Activated CD4-positive, alpha-beta T cell treated with anti-CD3 and anti-CD28 coated beads for 48 hours (primary cell): ENCODE data around the gene FNIP2.
"Not testable (repeated sequence)": the region's sequence is repeated elsewhere in the genome, so short reads cannot be mapped to it uniquely, and the experiment has no call there.

Experiments used
- DNase-seq: peaks from one replicate; pipeline ENCODE4 v3.0.0-alpha.2; 2020

FNIP2 gene

GRCh38 chr4:158796370-158797140 is 27.7 kb downstream of the FNIP2 start:
- DNase-seq = no peak

DNA sequence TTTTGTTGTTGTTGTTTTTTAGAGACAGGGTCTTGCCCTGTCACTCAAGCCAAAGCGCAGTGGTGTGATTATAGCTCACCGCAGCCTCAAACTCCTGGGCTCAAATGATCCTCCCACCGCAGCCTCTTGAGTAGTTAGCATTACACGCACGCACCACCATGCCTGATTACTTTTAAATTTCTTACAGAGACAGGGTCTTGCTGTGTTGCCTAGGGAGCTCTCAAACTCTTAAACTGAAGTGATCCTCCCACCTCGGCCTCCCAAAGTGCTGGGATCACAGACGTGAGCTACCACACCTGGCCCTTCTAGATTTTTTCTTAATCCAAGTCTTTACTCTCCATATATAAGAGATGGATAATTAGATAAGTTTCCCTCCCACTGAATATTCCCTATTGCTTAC is 29.2 kb downstream of the FNIP2 start:
- no peak for DNase-seq

DNA sequence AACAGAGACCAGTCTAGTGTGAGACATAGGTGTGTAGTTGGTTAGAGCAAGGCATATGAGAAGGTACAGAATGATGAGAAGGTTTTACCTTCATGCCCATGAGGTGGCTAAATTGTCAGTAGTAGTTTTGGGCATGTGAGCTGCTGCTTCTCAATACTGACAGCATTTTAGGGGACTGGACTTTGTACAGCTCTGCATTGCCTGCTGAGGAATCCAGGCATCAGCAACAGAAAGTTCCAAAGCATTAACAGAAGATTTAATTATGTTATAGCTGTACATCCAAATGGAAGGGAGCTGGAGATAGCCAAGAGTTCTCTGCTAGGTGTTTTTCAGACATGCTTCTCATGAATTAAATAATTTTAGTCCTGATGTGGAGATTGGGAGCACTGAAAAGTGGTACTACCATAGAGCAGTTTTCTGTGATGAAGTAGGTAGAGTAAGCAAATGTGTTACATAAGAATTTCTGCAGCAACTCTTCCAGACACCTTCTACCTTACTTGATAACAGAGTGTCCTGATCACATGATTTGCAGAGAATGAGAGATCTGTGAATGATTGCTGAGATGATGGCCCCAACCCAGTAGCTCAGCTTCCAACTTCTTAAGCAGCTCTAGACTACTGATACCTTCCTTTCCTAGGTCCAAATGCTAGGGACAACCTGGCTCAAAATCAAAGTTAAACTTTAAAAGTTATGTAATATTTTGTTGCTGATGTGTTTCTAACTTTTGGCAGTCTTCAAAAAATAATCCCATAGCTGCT is 30.4 kb downstream of the FNIP2 start:
- no peak for DNase-seq

- no peak for DNase-seq
These were observed 31.0 kb downstream of the FNIP2 start for GRCh38 chr4:158799856-158800255.

- DNase-seq = no peak
These were observed 32.2 kb downstream of the FNIP2 start for GRCh38 chr4:158801066-158801465.

- no peak for DNase-seq
These were observed 32.9 kb downstream of the FNIP2 start for GRCh38 chr4:158801677-158802076.

DNA sequence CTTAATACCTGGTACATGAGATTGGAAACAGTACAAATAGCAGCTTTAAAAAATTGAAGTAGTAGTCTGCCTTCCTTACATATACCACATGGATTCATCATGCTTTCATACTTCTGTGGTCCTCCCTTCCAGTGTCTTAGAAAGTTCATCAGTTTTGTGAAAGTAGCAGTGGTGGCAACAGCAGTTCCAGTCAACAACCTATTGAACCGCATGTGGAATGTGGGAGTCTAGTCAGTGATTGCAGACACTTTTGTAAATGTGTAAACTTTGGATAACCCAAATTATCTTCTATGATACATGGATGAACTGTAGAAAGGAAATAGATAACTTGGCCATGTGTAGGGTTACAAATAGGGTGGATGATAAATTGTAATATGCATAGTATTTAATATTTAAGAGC is 34.1 kb downstream of the FNIP2 start:
- no peak for DNase-seq

DNA sequence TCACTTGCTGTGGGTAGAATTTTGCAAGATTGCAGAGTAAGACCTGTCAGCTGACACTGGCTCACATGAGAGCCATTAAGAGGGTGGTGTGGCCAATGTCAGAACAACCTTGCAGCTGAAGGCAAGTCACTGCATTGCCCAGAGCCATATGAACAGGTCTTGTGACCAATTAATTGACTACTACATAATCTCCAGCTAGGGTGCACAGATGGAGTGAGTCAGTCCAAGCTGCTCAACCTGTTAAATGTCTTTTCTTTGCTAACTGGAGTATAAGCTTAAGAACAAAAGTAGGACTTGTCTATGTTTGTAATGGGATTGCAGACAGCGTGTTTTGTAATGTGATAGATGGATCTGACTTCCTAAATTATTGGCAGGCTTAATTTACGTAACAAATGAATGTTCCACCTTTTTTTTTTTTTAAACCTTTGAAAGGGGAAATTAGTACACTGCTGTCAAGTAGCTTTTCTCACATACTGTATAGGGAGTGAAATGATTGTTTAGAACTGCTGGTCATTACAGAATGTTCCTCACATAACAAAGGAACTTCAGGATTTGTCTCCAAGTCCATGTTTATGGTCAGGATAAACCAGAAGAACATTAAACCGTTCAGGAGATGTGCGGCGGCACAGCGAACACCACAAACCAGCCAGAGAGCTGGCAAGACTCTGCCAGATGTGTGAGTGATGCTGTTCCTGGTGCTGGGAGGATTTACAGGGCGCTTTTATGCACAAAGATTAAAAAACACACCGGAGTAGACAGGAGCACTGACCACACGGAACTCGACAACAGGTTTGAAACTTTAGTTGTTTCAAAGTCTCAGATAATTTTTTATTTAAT is 37.0 kb downstream of the FNIP2 start:
- DNase-seq = no peak

DNA sequence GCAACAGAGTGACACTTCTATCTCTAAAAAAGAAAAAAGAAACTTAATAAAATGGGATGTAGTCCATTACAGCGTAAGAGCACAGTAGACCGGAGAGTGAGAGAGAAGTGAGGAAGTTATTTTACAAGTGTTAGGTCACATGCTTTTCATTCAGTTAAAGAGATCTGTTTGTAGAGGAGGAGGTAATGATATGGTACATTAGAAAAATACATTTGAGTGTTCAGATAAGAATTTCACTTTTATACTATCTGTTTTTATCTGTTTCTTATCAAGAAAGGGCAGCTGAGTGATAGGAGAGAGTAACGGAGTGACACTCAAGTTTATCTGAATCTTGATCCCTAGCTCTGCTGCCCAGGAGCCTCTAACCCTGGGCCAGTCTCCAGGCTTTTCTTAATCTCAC is 38.9 kb downstream of the FNIP2 start:
- DNase-seq = no peak

DNA sequence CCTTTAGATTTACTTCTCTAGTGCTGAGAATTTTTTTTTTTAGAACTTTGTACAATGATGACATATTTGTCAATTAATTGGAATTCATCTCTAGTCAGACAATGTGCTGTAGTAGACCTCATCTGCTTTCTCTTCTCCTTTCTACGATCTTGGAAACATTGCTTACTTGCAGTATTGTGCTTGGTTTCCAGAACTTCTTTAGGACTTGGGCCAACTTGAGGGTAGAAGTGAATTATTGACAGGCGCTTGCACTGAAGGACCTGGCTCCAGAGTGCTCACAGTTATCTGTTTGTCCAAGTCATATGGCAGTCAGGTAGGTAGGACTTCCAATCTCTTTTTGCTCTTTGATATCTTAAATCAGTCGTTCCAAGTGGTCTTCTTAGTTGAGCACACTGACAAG is 39.6 kb downstream of the FNIP2 start:
- no peak for DNase-seq

GRCh38 chr4:158809208-158809607 is 40.4 kb downstream of the FNIP2 start:
- not testable (repeated sequence) for DNase-seq

- no peak for DNase-seq
These were observed 41.0 kb downstream of the FNIP2 start for GRCh38 chr4:158809611-158810486.

DNA sequence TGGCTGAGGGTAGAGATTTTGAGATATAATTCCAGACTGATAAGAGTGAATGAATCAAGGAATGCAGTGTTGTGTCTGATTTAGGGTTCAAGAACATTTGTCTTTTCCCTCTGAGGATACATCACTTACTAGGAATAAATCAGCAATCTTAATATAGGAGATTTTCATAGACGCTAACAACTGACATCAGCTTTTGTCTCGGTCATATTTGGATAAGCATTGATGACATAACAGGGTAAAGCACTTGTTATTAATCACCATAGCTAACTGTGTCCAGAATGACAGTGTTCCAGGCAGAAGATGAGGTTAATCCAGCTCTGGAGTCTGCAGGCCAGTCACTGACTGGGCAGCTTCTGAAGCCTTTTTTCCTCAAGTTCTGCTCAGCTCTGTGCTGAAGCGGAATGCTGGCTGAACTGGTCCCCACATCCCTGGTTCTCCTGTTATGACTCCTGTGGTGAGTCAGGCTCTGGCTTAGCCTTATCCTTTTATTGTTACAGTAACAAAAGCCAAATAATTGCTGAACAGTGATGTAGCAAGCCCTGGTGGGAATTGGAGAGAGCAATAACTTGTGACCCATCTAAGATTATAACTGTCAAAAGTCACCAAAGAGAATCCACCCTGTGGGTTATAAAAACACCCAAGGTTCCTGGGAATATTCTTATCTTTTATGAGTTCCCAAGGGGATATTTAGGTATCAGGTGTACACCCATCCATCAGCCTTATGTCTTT is 41.8 kb downstream of the FNIP2 start:
- no peak for DNase-seq

DNA sequence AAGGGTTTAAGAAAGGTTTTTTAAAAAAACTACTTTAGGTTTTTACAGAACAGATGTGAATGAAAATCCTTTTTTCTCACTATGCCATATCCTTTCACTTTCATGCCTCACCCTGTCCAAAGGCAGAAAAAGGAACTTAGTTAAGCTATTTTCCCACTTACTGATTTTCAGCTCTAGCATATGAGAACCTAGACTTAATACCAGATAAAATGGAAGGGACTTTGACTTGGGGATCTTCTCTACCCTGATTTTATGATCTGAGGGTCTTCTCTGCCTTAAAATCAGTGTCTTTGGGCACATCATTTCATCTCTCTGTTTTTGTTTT is 42.4 kb downstream of the FNIP2 start:
- no peak for DNase-seq

DNA sequence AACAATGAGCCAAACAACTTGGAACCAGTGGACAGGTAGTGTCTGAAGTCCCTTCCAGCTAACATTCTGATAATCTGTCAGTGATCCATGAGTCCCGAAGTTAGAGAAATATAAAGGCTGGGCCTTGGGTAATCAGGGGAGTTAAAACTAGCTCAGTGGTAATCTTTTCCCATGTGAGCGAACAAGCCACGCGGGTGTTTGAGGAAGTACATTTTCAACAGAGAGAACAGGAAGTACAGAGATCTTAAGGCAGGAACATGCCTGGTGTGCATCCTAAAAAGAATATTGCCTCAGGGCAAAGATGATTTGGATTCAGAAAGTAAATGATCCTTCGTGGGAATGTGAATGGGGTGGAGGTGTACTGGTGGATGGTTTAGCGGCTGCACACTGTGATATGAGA is 42.9 kb downstream of the FNIP2 start:
- DNase-seq = no peak

DNA sequence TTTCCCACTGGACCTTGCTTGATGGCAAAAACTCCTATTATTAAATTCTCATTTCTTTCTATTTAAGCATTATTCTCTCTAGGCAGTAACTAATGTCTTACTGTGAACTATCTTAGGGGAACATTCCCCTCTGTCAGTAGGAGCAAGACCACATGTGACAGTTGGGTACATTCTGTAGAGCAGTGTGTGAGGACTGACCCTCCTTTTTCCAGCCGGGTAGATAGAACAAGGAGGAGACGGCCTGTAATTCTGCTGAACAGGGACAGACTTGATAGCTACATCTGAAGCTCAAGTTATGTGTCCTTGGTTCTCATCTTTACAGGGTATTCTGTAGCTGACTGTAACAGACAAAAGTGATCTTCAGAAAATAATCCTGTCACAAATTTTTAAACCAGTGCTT is 43.3 kb downstream of the FNIP2 start:
- no peak for DNase-seq

GRCh38 chr4:158812543-158812942 is 43.7 kb downstream of the FNIP2 start:
- DNase-seq = no peak

- DNase-seq = no peak
These were observed 44.3 kb downstream of the FNIP2 start for GRCh38 chr4:158813113-158813512.

DNA sequence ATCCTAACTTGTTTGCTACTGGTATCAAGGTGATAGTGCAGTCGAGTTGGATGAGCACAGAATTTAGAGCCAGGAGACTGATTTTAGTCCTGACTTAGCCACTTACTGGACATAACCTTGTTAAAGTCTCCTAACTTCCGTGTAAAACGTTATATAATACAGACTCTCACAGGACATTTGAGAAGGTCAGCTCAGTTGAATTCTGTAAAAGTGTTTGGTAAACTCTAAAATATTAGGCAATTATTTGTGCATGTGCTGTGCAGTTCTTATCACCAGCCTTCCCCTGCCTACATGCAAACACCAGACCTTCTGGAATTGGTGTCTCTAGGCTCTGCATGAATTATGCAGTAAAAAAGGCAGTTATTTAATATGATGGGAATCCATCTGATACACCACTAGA is 45.4 kb downstream of the FNIP2 start:
- DNase-seq = no peak

GRCh38 chr4:158814636-158815330 is 46.0 kb downstream of the FNIP2 start:
- no peak for DNase-seq

- DNase-seq = no peak
These were observed 48.1 kb downstream of the FNIP2 start for GRCh38 chr4:158816955-158817354.
